ENCODE results near the gene AMBRA1.

The AMBRA1 gene

DNA sequence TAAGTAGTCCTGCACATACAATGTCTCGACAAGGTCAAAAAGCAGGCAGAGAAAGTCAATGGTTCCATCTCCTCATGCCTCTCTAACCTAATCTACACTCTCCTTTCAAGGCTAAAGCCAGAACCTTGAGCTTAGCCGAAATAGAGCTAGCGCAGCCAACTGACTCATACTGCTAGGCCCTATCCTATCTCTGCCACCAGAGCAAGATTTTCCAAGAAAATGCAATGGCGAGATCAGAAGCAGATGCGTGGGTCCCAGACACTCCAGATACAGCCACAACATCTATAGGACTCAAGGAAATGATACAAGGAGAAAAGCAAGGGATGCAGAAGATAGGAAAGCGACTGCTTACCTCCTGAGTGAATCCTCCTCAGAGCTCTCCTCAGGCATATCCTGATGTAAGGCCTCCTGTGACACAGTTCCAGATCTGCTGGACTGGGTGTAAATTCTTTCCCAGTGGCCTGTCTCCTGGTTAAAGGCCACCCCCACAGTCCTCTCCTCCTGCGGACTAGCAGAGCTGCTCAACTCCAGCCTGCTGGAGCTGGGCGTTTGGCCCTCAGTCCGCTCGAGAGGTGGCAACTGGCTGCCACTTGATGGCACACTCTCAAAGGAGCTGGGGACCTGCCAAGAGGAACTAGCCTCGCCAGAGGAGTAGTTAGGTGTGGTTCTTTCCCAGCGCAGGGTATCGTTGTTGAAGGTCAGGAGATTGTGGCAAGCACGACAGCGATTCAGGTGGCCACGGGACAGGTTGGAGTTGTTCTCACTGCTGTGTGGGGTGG, 52.0 kb downstream of the AMBRA1 start:
- Histone ChIP-seq H3K4ac (ENCODE audit: low read depth, low read length) (no peak overlapping the region), H3K36me3 (ENCODE audit: control insufficient read depth, insufficient read depth, low read length) (peaks cover 14% of the 10 kb centered on the region), H3K56ac (ENCODE audit: low read length) (no peak overlapping the region), H3K79me2 (ENCODE audit: control insufficient read depth, insufficient read depth, low read length) (peaks cover 4% of the 10 kb centered on the region), H4K8ac (ENCODE audit: low read depth, low read length) (no peak overlapping the region), H4K5ac (ENCODE audit: low read length) (no peak overlapping the region), H3K4me3 (ENCODE audit: low read length) (no peak overlapping the region), H2BK120ac (ENCODE audit: low read depth, low read length) (no peak overlapping the region), H2AK5ac (ENCODE audit: low read length) (no peak overlapping the region), H3K27me3 (ENCODE audit: insufficient read depth, low read length, poor library complexity) (no peaks in the 10 kb centered on the region), H2BK5ac (ENCODE audit: low read length) (no peak overlapping the region), H2BK15ac (replicated peaks; ENCODE audit: low read depth) (no peak overlapping the region), H3K27ac (ENCODE audit: low read depth, low read length) (no peak overlapping the region), H3K23ac (ENCODE audit: low read length) (no peak overlapping the region), H3K79me1 (ENCODE audit: low read length) (peaks cover 3% of the 10 kb centered on the region), H3K18ac (ENCODE audit: low read length) (no peak overlapping the region), H3K4me2 (ENCODE audit: low read length) (no peak overlapping the region), H3K4me1 (ENCODE audit: control insufficient read depth, low read depth, low read length) (peaks cover 4% of the 10 kb centered on the region), H3K9ac (ENCODE audit: low read length) (no peak overlapping the region)
- no CpG with 5 or more reads among the region's 16 CpGs for WGBS (ENCODE audit: extremely low coverage, insufficient coverage, low lambda C conversion rate)
- no peak for DNase-seq

DNA sequence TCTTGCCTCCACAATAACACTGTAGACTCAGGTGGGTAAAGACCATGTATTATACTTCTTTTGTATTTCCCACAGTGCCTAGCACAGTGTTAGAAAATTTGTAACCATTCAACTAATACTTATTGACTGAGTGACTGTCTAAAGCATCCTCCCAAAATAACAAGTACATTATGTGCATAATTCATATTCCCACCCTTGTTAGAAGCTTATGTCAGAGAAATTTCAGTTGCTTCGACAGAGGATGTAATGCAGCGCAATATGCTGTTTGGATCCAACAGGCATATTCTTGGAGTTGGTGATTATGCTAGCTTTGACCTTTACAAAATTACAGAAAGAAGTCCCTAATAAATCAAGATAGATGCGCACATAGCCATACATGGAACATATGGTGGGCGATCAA, 53.0 kb downstream of the AMBRA1 start:
- Histone ChIP-seq H2AK5ac (ENCODE audit: low read length) (no peak overlapping the region), H4K8ac (ENCODE audit: low read depth, low read length) (no peak overlapping the region), H4K5ac (ENCODE audit: low read length) (no peak overlapping the region), H3K9ac (ENCODE audit: low read length) (no peak overlapping the region), H2BK15ac (replicated peaks; ENCODE audit: low read depth) (no peak overlapping the region), H3K4me1 (ENCODE audit: control insufficient read depth, low read depth, low read length) (peaks cover 4% of the 10 kb centered on the region), H3K27me3 (ENCODE audit: insufficient read depth, low read length, poor library complexity) (no peaks in the 10 kb centered on the region), H3K36me3 (ENCODE audit: control insufficient read depth, insufficient read depth, low read length) (peaks cover 12% of the 10 kb centered on the region), H3K56ac (ENCODE audit: low read length) (no peak overlapping the region), H3K4me2 (ENCODE audit: low read length) (no peak overlapping the region), H2BK120ac (ENCODE audit: low read depth, low read length) (no peak overlapping the region), H3K4me3 (ENCODE audit: low read length) (no peak overlapping the region), H3K27ac (ENCODE audit: low read depth, low read length) (no peak overlapping the region), H3K18ac (ENCODE audit: low read length) (no peak overlapping the region), H3K79me2 (ENCODE audit: control insufficient read depth, insufficient read depth, low read length) (peaks cover 12% of the 10 kb centered on the region), H3K4ac (ENCODE audit: low read depth, low read length) (no peak overlapping the region), H2BK5ac (ENCODE audit: low read length) (no peak overlapping the region), H3K79me1 (ENCODE audit: low read length) (peaks cover 8% of the 10 kb centered on the region), H3K23ac (ENCODE audit: low read length) (no peak overlapping the region)
- WGBS (ENCODE audit: extremely low coverage, insufficient coverage, low lambda C conversion rate): no CpG with 5 or more reads among the region's 4 CpGs
- DNase-seq: no peak

DNA sequence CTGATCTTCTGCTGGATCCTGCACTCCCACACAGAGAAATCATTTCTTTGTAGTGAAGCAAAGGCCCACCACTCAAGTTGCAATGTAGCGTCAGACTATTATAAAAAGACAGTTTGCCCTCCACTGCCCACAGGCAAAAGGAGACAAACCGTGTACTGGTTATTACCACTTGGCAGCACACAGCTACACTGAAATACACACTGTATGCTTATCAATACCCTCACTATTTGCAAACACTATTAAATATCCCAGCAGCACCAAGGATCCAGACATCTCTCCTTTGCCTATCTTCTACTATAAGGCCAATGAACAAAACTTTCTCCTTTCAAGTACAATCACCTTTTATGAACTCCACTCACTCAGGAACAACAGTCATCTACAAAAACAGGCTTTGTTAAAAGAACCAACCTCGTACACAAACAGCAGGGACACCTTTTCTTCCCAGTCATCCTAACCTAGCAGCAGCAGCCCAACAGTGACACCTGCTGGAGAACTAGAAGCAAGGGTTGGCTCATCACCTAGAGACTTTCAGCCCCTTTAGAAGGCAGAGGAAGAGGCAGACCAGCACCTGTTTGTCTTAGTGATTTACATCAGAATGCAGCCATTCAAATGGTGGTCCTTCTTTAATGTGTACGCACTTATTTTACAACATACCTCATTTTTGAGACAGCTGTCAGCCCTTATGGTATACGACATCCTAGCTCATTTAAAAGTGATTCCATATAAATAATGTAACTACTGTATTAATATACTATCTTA, 56.1 kb downstream of the AMBRA1 start:
- Histone ChIP-seq H3K18ac (ENCODE audit: low read length) (peak overlapping the region; percentile 40), H3K27me3 (ENCODE audit: insufficient read depth, low read length, poor library complexity) (no peaks in the 10 kb centered on the region), H3K23ac (ENCODE audit: low read length) (no peak overlapping the region), H3K9ac (ENCODE audit: low read length) (peak overlapping the region; percentile 25), H3K79me2 (ENCODE audit: control insufficient read depth, insufficient read depth, low read length) (peaks cover 29% of the 10 kb centered on the region), H3K56ac (ENCODE audit: low read length) (peak overlapping the region; percentile 51), H3K27ac (ENCODE audit: low read depth, low read length) (no peak overlapping the region), H2BK5ac (ENCODE audit: low read length) (no peak overlapping the region), H3K79me1 (ENCODE audit: low read length) (peaks cover 9% of the 10 kb centered on the region), H4K8ac (ENCODE audit: low read depth, low read length) (no peak overlapping the region), H3K36me3 (ENCODE audit: control insufficient read depth, insufficient read depth, low read length) (peaks cover 7% of the 10 kb centered on the region), H2BK15ac (replicated peaks; ENCODE audit: low read depth) (no peak overlapping the region), H3K4me1 (ENCODE audit: control insufficient read depth, low read depth, low read length) (peaks cover 4% of the 10 kb centered on the region), H2AK5ac (ENCODE audit: low read length) (peak overlapping the region; percentile 29), H3K4ac (ENCODE audit: low read depth, low read length) (peak overlapping the region; percentile 43), H3K4me3 (ENCODE audit: low read length) (no peak overlapping the region), H4K5ac (ENCODE audit: low read length) (no peak overlapping the region), H3K4me2 (ENCODE audit: low read length) (no peak overlapping the region), H2BK120ac (ENCODE audit: low read depth, low read length) (no peak overlapping the region)
- no CpG with 5 or more reads among the region's 5 CpGs for WGBS (ENCODE audit: extremely low coverage, insufficient coverage, low lambda C conversion rate)
- DNase-seq: peak; percentile 96

DNA sequence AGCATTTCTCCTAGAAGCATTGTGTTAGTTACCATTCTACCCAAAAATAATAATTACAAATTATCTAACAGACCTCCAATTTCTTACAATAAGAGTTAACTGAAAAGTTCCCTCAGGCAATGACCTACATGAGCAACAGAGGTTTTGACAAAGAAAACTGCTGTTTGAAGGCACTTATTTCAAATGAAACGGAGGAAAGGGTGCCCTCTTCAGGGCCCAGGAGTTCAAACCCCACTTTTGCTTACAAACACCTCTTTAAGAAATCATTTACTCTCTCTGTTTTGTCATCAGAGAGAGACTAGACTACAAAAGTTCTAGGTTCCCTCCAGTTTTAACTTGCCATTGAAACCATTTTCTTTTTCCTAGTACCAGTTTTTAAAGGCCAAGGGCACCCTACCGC, 56.7 kb downstream of the AMBRA1 start:
- no peak overlapping the region for H3K27ac ChIP-seq (ENCODE audit: low read depth, low read length)
- H3K23ac ChIP-seq (ENCODE audit: low read length): no peak overlapping the region
- WGBS (ENCODE audit: extremely low coverage, insufficient coverage, low lambda C conversion rate): no CpG with 5 or more reads among the region's 2 CpGs

DNA sequence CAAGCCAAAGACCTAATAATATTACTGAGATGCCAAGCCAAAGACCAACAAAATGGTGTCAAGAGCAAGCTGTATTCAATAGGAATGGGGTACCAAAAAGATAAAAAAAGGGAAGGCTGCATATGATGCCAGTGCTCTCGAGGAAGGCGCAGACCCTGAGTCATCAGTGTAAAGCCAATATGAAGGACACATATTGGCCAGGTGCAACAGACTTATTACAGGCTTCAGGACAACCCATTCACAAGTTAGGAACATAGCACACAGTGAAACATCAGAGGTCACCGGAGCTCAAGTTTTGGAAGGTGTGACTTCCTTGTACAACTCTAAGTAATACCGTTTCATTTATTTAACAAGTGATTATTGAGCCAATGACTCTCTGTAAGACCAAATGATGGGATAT, 58.1 kb downstream of the AMBRA1 start:
- Histone ChIP-seq H3K4ac (ENCODE audit: low read depth, low read length) (no peak overlapping the region), H2BK5ac (ENCODE audit: low read length) (no peak overlapping the region), H3K4me3 (ENCODE audit: low read length) (no peak overlapping the region), H3K79me2 (ENCODE audit: control insufficient read depth, insufficient read depth, low read length) (peaks cover 30% of the 10 kb centered on the region), H2AK5ac (ENCODE audit: low read length) (no peak overlapping the region), H2BK15ac (replicated peaks; ENCODE audit: low read depth) (no peak overlapping the region), H3K27ac (ENCODE audit: low read depth, low read length) (no peak overlapping the region), H3K36me3 (ENCODE audit: control insufficient read depth, insufficient read depth, low read length) (no peaks in the 10 kb centered on the region), H4K5ac (ENCODE audit: low read length) (no peak overlapping the region), H3K56ac (ENCODE audit: low read length) (no peak overlapping the region), H3K4me2 (ENCODE audit: low read length) (no peak overlapping the region), H3K79me1 (ENCODE audit: low read length) (peaks cover 9% of the 10 kb centered on the region), H3K18ac (ENCODE audit: low read length) (no peak overlapping the region), H3K9ac (ENCODE audit: low read length) (no peak overlapping the region), H3K23ac (ENCODE audit: low read length) (no peak overlapping the region), H4K8ac (ENCODE audit: low read depth, low read length) (no peak overlapping the region), H2BK120ac (ENCODE audit: low read depth, low read length) (no peak overlapping the region), H3K4me1 (ENCODE audit: control insufficient read depth, low read depth, low read length) (peaks cover 4% of the 10 kb centered on the region), H3K27me3 (ENCODE audit: insufficient read depth, low read length, poor library complexity) (no peaks in the 10 kb centered on the region)
- DNase-seq: no peak
- no CpG with 5 or more reads among the region's 4 CpGs for WGBS (ENCODE audit: extremely low coverage, insufficient coverage, low lambda C conversion rate)

More for the DNA sequence above, 56.7 kb downstream of the AMBRA1 start:
- Histone ChIP-seq H4K8ac (ENCODE audit: low read depth, low read length) (no peak overlapping the region), H3K4ac (ENCODE audit: low read depth, low read length) (peak overlapping the region; percentile 43), H2BK120ac (ENCODE audit: low read depth, low read length) (no peak overlapping the region), H3K4me1 (ENCODE audit: control insufficient read depth, low read depth, low read length) (peaks cover 4% of the 10 kb centered on the region), H3K27me3 (ENCODE audit: insufficient read depth, low read length, poor library complexity) (no peaks in the 10 kb centered on the region), H3K4me3 (ENCODE audit: low read length) (no peak overlapping the region), H2BK5ac (ENCODE audit: low read length) (no peak overlapping the region), H2BK15ac (replicated peaks; ENCODE audit: low read depth) (no peak overlapping the region), H3K79me2 (ENCODE audit: control insufficient read depth, insufficient read depth, low read length) (peaks cover 29% of the 10 kb centered on the region), H3K79me1 (ENCODE audit: low read length) (peaks cover 9% of the 10 kb centered on the region), H3K56ac (ENCODE audit: low read length) (peak overlapping the region; percentile 51), H3K9ac (ENCODE audit: low read length) (no peak overlapping the region), H3K4me2 (ENCODE audit: low read length) (no peak overlapping the region), H4K5ac (ENCODE audit: low read length) (no peak overlapping the region), H3K18ac (ENCODE audit: low read length) (no peak overlapping the region), H2AK5ac (ENCODE audit: low read length) (peak overlapping the region; percentile 29), H3K36me3 (ENCODE audit: control insufficient read depth, insufficient read depth, low read length) (peaks cover 3% of the 10 kb centered on the region)
- peak; percentile 74 for DNase-seq
